Stomach (tissue), 4 donors: Measurements from ENCODE around the gene FGGY.

Experiments
- EP300 ChIP-seq: sonication (generic); formaldehyde crosslinking; IDR thresholded peaks from one replicate; pipeline ENCODE4 v1.6.1; 2017; ENCODE audit warnings: antibody characterized with exemption
- POLR2A ChIP-seq, 4 donors: fragments of 450-650 bp; IDR thresholded peaks; one replicate each; pipeline ENCODE4 v1.6.1; 2016; ENCODE audit warnings: antibody characterized with exemption in 4 of 4, control low read depth in 2 of 4, mild to moderate bottlenecking in 1 of 4, moderate library complexity in 1 of 4
- POLR2AphosphoS5 ChIP-seq, 3 donors: sonication (generic); formaldehyde crosslinking; IDR thresholded peaks; one replicate each; pipeline ENCODE4 v1.6.1; 2016; ENCODE audit warnings: antibody characterized with exemption in 3 of 3

DNA sequence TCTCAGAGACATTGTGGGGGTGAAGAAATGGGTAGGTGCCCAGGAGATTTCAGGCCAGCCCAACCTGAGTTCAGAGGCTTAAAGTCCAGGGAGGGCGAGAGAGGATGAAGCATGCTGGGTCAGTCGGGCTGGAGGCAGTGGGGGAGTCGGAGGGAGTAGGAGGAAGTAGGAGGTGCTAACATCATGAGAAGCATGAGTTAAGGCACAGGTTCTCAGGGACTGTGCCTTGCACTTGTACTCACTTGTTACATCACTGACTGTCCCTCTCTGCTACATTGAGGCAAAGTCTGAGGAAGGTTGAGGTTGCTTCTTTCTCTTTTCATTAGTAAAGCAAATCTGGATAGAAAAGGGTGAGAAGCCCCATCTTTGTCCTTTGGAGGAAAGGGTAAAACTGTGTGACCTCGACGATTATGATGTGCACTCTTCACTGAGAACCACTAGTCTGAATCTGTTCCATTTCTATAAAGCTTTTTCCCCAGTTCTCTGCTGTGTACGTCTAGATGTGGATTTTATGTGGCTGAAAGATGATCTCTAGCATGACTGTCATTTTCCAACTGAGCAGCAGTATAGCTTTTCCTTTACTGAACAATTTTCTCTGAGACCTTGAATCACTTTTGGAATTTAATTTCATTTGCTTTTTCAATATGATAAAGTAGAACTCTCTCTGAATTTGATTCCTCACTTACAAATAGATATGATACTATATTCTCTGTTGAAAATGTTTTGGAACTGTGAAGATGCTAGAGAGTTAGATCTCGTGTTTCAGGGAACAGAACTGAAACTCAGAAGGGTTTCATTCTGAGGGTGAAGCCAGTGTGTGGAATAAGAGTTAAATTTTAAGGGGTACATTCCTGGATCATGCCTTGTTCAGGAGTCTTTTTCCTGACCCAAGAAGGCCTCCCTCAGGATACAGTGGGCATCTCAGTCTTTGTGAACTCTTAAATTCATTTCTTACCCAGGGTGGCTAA, 94.6 kb downstream of the FGGY start:
- TF ChIP-seq EP300 (no peak), POLR2A (IDR thresholded peaks at IDR 0.05) (no peak), POLR2AphosphoS5 (IDR thresholded peaks at IDR 0.05) (no peak)
